Astrocyte (in vitro differentiated cells and primary cell): ENCODE measurements around the gene ZNF385B.

ENCODE experiments used
- EZH2 ChIP-seq: IDR thresholded peaks from 2 replicates; pipeline ENCODE4 v1.6.1; 2012; ENCODE audit warnings: mild to moderate bottlenecking, low read length, inconsistent platforms; ENCODE audit not compliant: insufficient read depth
- TF ChIP-seq, protein P1 (sequence below): IDR thresholded peaks from 2 replicates; pipeline ENCODE4 v1.5.1; 2011; ENCODE audit warnings: low read depth, mild to moderate bottlenecking, inconsistent platforms, low read length, moderate library complexity; ENCODE audit not compliant: insufficient read depth

DNA sequence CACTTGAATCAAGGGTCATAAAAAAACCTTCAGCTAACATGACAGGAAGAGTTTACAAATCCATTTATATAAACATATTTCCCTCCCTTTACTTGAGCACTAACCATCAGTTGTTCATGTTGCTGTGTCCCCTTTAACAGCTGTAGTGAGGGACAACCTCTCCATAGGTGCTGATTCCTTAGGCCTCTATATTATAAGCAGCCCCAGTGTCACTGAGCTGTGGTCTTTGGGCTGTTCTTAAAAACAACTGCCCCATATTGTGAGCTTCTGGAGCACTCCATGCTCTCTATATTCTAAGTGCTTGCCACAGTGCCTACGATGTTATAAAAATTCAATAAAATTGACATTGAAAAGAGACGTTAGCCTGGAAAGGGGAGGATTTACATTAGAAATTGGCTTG is 175.3 kb downstream of the ZNF385B start:
- TF ChIP-seq, protein P1, sequence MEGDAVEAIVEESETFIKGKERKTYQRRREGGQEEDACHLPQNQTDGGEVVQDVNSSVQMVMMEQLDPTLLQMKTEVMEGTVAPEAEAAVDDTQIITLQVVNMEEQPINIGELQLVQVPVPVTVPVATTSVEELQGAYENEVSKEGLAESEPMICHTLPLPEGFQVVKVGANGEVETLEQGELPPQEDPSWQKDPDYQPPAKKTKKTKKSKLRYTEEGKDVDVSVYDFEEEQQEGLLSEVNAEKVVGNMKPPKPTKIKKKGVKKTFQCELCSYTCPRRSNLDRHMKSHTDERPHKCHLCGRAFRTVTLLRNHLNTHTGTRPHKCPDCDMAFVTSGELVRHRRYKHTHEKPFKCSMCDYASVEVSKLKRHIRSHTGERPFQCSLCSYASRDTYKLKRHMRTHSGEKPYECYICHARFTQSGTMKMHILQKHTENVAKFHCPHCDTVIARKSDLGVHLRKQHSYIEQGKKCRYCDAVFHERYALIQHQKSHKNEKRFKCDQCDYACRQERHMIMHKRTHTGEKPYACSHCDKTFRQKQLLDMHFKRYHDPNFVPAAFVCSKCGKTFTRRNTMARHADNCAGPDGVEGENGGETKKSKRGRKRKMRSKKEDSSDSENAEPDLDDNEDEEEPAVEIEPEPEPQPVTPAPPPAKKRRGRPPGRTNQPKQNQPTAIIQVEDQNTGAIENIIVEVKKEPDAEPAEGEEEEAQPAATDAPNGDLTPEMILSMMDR, result no peak
- no peak for TF ChIP-seq EZH2
